Peyer's patch (tissue), 4 donors: ENCODE data around the gene INPP5F. TPM values are rescaled to one million over a fixed set of nuclear protein-coding genes. Genes with fewer than 3 reads are reported as not detected.

ENCODE experiments used
- DNase-seq, 3 donors: peaks; one replicate each; pipeline ENCODE4 v3.0.0-alpha.2; 2017 to 2019
- H3K27ac ChIP-seq, 4 donors: fragments of 200-600 bp; sonication (generic); one replicate each; pipeline ENCODE4 v1.5.1; 2016 to 2019
- H3K27me3 ChIP-seq, 2 donors: fragments of 200-600 bp; sonication (generic); one replicate each; pipeline ENCODE4 v1.5.1; 2019
- H3K36me3 ChIP-seq, 3 donors: fragments of 200-600 bp; sonication (generic); one replicate each; pipeline ENCODE4 v1.5.1; 2016 to 2019
- H3K4me1 ChIP-seq, 4 donors: fragments of 200-600 bp; sonication (generic); one replicate each; pipeline ENCODE4 v1.5.1; 2016 to 2019
- H3K4me3 ChIP-seq, 4 donors: fragments of 200-600 bp; sonication (generic); 1 replicate in 3 of 4; 2 replicates in 1 of 4; pipeline ENCODE4 v1.5.1; 2016 to 2019; ENCODE audit warnings: mild to moderate bottlenecking in 1 of 4
- H3K9me3 ChIP-seq, 4 donors: fragments of 200-600 bp; sonication (generic); one replicate each; pipeline ENCODE4 v1.5.1; 2016 to 2019; ENCODE audit warnings: mild to moderate bottlenecking in 1 of 4
- CTCF ChIP-seq, 6 experiments: fragments of 450-650 bp in 4 of 6; fragments of 200-600 bp in 2 of 6; sonication (generic) in 1 of 6; IDR thresholded peaks; one replicate each; pipeline ENCODE4 v1.5.1; 2017 to 2019; ENCODE audit warnings: antibody characterized with exemption in 6 of 6, mild to moderate bottlenecking in 3 of 6, moderate library complexity in 1 of 6
- POLR2A ChIP-seq, 2 donors: fragments of 450-650 bp; IDR thresholded peaks; one replicate each; pipeline ENCODE4 v1.5.1; 2017; ENCODE audit warnings: antibody characterized with exemption in 2 of 2, mild to moderate bottlenecking in 2 of 2, moderate library complexity in 2 of 2
- total RNA-seq, 4 donors: library from RNA; depleted of rRNA; stranded (reverse); fragments of >200 nt; gene quantifications; one replicate each; pipeline ENCODE4 v1.1.0, GENCODE V29; 2016

INPP5F gene
- total RNA-seq, 4 donors from 2014 or later = 6.5 to 37.1 (median 10.2) TPM

GRCh38 chr10:119680650-119681081, 45.2 kb upstream of the INPP5F start:
- H3K27me3 ChIP-seq = no peaks in the 10 kb centered on the region
- no peak for DNase-seq
- peak overlapping the region in 1 of 4 donors; percentile 35 for H3K27ac ChIP-seq
- H3K9me3 ChIP-seq = no peaks in the 10 kb centered on the region
- no peaks in the 10 kb centered on the region for H3K4me1 ChIP-seq
- no peak for TF ChIP-seq POLR2A (IDR thresholded peaks at IDR 0.05)
- no peak for TF ChIP-seq CTCF (IDR thresholded peaks at IDR 0.05)
- H3K36me3 ChIP-seq = peaks cover 0 to 21% (median 3%) of the 10 kb centered on the region in 3 donors
- no peak overlapping the region for H3K4me3 ChIP-seq

GRCh38 chr10:119686465-119687191, 39.2 kb upstream of the INPP5F start:
- TF ChIP-seq CTCF (IDR thresholded peaks at IDR 0.05) (peak; percentile 89 to 97 (median 92)), POLR2A (IDR thresholded peaks at IDR 0.05) (no peak)
- Histone ChIP-seq H3K27ac (peak overlapping the region in 1 of 4 donors; percentile 3), H3K36me3 (no peaks in the 10 kb centered on the region), H3K4me3 (peak overlapping the region in 2 of 4 donors; percentile 28 to 37), H3K27me3 (no peaks in the 10 kb centered on the region), H3K9me3 (no peaks in the 10 kb centered on the region), H3K4me1 (peaks cover 0 to 4% (median 0%) of the 10 kb centered on the region in 4 donors)
- peak; percentile 64 to 87 (median 84) for DNase-seq

- H3K4me1 ChIP-seq = peaks cover 0 to 4% (median 0%) of the 10 kb centered on the region in 4 donors
- H3K9me3 ChIP-seq = no peaks in the 10 kb centered on the region
- no peaks in the 10 kb centered on the region for H3K36me3 ChIP-seq
- DNase-seq = no peak
- peak overlapping the region in 1 of 4 donors; percentile 3 for H3K27ac ChIP-seq
- TF ChIP-seq POLR2A (IDR thresholded peaks at IDR 0.05) (no peak), CTCF (IDR thresholded peaks at IDR 0.05) (no peak)
- no peak overlapping the region for H3K4me3 ChIP-seq
- H3K27me3 ChIP-seq = no peaks in the 10 kb centered on the region
Observed at GRCh38 chr10:119687192-119688032, 38.4 kb upstream of the INPP5F start.

DNA sequence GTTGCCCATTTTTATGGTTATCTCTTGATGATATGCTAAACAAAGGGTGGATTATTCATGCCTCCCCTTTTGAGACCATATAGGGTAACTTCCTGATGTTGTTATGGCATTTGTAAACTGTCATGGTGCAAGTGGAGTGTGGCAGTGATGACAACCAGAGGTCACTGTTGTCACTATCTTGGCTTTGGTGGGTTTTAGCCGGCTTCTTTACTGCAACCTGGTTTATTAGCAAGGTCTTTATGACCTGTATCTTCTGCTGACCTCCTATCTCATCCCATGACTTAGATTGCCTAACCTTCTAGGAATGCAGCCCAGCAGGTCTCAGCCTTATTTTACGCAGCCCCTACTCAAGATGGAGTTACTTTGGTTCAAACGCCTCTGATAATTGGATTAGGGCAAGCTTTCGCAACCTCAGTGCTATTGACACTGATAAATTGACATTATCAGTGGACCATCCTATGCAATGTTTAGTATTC, 37.8 kb upstream of the INPP5F start:
- no peak overlapping the region for H3K27ac ChIP-seq

More for the DNA sequence above, 37.8 kb upstream of the INPP5F start:
- Histone ChIP-seq H3K4me3 (no peak overlapping the region), H3K27me3 (no peaks in the 10 kb centered on the region), H3K36me3 (no peaks in the 10 kb centered on the region), H3K4me1 (peaks cover 0 to 4% (median 0%) of the 10 kb centered on the region in 4 donors), H3K9me3 (no peaks in the 10 kb centered on the region)
- DNase-seq = no peak
- TF ChIP-seq CTCF (IDR thresholded peaks at IDR 0.05) (peak in 1 of 6 experiments; percentile 17), POLR2A (IDR thresholded peaks at IDR 0.05) (no peak)
